HepG2 (cell line): Measurements from ENCODE around the gene KCNMA1. TPM values are rescaled to one million over a fixed set of nuclear protein-coding genes. Genes with fewer than 3 reads are reported as not detected.

Source experiments
- ATAC-seq: fragments of 200-7000 bp; cut with Tn5 transposase; 3 replicates; pipeline ENCODE4 v1.9.1; 2020; ENCODE audit warnings: mild to moderate bottlenecking, moderate library complexity
- BruUV-seq: library from RNA; stranded (reverse); fragments of 400-500 nt; replicated peaks from 2 replicates; lab custom pipeline; 2021; lab: Mats Ljungman, UMichigan
- CTCF ChIA-PET: fragments of 300-600 bp; formaldehyde crosslinking; extraction: SDS; loops from one replicate; lab custom pipeline; 2021; ENCODE audit warnings: low total read pairs, inconsistent platforms, low intra/inter-chr PET ratio; lab: Yijun Ruan, JAX
- POLR2A ChIA-PET: fragments of 350-600 bp; sonication (Branson Sonifier 250); formaldehyde crosslinking; loops from one replicate; lab custom pipeline; 2020; ENCODE audit warnings: antibody characterized with exemption, inconsistent platforms; lab: Yijun Ruan, JAX
- DNase-seq: peaks from one replicate; pipeline ENCODE4 v3.0.0-alpha.2; 2015; ENCODE audit warnings: low spot score
- FAIRE-seq: peaks from 3 replicates; lab custom pipeline; 2011; peaks lifted over from hg19 to GRCh38; lab: Jason Lieb, UNC
- H2AFZ ChIP-seq: one replicate; pipeline ENCODE4 v1.6.1; 2011; ENCODE audit warnings: low read length, inconsistent platforms
- H3K27ac ChIP-seq: fragments of 300-600 bp; 3 replicates; pipeline ENCODE4 v1.8.0; 2011; ENCODE audit warnings: mixed run types, mild to moderate bottlenecking, mixed read lengths, low read length, inconsistent platforms; ENCODE audit not compliant: insufficient read depth; ENCODE audit errors: extremely low read length
- H3K27me3 ChIP-seq, 2 experiments: fragments of 200-600 bp in 1 of 2; 2 replicates in 1 of 2; 3 replicates in 1 of 2; pipeline versions ENCODE4 v1.6.0 to v1.8.0; 2011; ENCODE audit warnings: low read length in 2 of 2, mild to moderate bottlenecking in 2 of 2, moderate library complexity in 2 of 2, inconsistent platforms in 1 of 2; ENCODE audit not compliant: insufficient read depth in 2 of 2, control insufficient read depth in 1 of 2
- H3K36me3 ChIP-seq, 2 experiments: fragments of 200-600 bp in 1 of 2; replicated peaks in 1 of 2; 2 replicates in 1 of 2; 3 replicates in 1 of 2; pipeline versions ENCODE4 v1.5.1 to v1.8.0; 2011; ENCODE audit warnings: low read length in 2 of 2, inconsistent platforms in 1 of 2; ENCODE audit not compliant: insufficient read depth in 2 of 2, control insufficient read depth in 1 of 2
- H3K4me1 ChIP-seq: 2 replicates; pipeline ENCODE4 v1.5.1; 2012; ENCODE audit warnings: low read length, inconsistent platforms; ENCODE audit not compliant: insufficient read depth
- H3K4me2 ChIP-seq: 2 replicates; pipeline ENCODE4 v1.6.0; 2011; ENCODE audit warnings: low read depth, low read length, inconsistent platforms
- H3K4me3 ChIP-seq, 3 experiments: fragments of 200-600 bp in 1 of 3; sonication (generic), shearing (Covaris generic) in 1 of 3; replicated peaks in 1 of 3; 2 replicates each; pipeline ENCODE4 v1.5.1; 2011 to 2016; ENCODE audit warnings: low read length in 3 of 3, inconsistent platforms in 2 of 3, low read depth in 2 of 3, mild to moderate bottlenecking in 2 of 3, control low read depth in 1 of 3, mixed read lengths in 1 of 3; ENCODE audit not compliant: insufficient read depth in 1 of 3
- H3K79me2 ChIP-seq: one replicate; pipeline ENCODE4 v1.6.1; 2011; ENCODE audit warnings: low read length, inconsistent platforms; ENCODE audit not compliant: insufficient read depth
- H3K9ac ChIP-seq: 2 replicates; pipeline ENCODE4 v1.6.0; 2011; ENCODE audit warnings: mild to moderate bottlenecking, low read depth, low read length, inconsistent platforms; ENCODE audit not compliant: insufficient read depth
- H3K9me3 ChIP-seq: 2 replicates; pipeline ENCODE4 v1.5.1; 2012; ENCODE audit warnings: mild to moderate bottlenecking, low read length
- H4K20me1 ChIP-seq: 2 replicates; pipeline ENCODE4 v1.6.0; 2011; ENCODE audit warnings: inconsistent platforms, mild to moderate bottlenecking, low read length, moderate library complexity; ENCODE audit not compliant: insufficient read depth
- AGO2 ChIP-seq: fragments of 200-400 bp; formaldehyde crosslinking; optimal IDR thresholded peaks from 2 replicates; pipeline ENCODE3; 2017; ENCODE audit warnings: mild to moderate bottlenecking, low read depth, low read length, moderate library complexity
- GABPB1 ChIP-seq: IDR thresholded peaks from 2 replicates; pipeline ENCODE4 v1.6.1; 2016; ENCODE audit warnings: mild to moderate bottlenecking, missing genetic modification reagents, moderate library complexity, missing compliant biosample characterization
- HHEX ChIP-seq: IDR thresholded peaks from 2 replicates; pipeline ENCODE4 v1.6.1; 2016; ENCODE audit warnings: control low read depth
- HNF4A ChIP-seq: sonication (generic); formaldehyde crosslinking; IDR thresholded peaks from 2 replicates; pipeline ENCODE4 v1.4.0; 2020; ENCODE audit warnings: missing genetic modification reagents
- LCORL ChIP-seq, 2 experiments: fragments of 450-650 bp in 1 of 2; sonication (generic) in 1 of 2; formaldehyde crosslinking in 1 of 2; IDR thresholded peaks; 2 replicates each; pipeline versions ENCODE4 v1.5.0 to v1.6.1; 2017 to 2020; ENCODE audit warnings: antibody characterized with exemption in 1 of 2, missing genetic modification reagents in 1 of 2
- MATR3 ChIP-seq: sonication (generic); formaldehyde crosslinking; IDR thresholded peaks from 2 replicates; pipeline ENCODE4 v1.4.0; 2020; ENCODE audit warnings: missing genetic modification reagents
- MBD4 ChIP-seq: IDR thresholded peaks from 2 replicates; pipeline ENCODE4 v1.6.1; 2012; ENCODE audit warnings: low read length, inconsistent platforms, borderline replicate concordance
- PHB2 ChIP-seq: fragments of 450-650 bp; IDR thresholded peaks from 2 replicates; pipeline ENCODE4 v1.6.1; 2018; ENCODE audit not compliant: partially characterized antibody
- RAD51 ChIP-seq: fragments of 450-650 bp; IDR thresholded peaks from 2 replicates; pipeline ENCODE4 v1.6.1; 2016; ENCODE audit warnings: borderline replicate concordance
- RFXANK ChIP-seq: IDR thresholded peaks from 2 replicates; pipeline ENCODE4 v1.6.1; 2016
- SNAI1 ChIP-seq: sonication (generic); formaldehyde crosslinking; IDR thresholded peaks from 2 replicates; pipeline ENCODE4 v1.5.0; 2020; ENCODE audit warnings: mild to moderate bottlenecking, missing genetic modification reagents, borderline replicate concordance
- SP4 ChIP-seq: sonication (generic); formaldehyde crosslinking; IDR thresholded peaks from 2 replicates; pipeline ENCODE4 v1.8.1; 2023; ENCODE audit warnings: mild to moderate bottlenecking, missing genetic modification reagents
- ZNF460 ChIP-seq: sonication (generic); formaldehyde crosslinking; IDR thresholded peaks from 2 replicates; pipeline ENCODE4 v1.5.1; 2020; ENCODE audit warnings: missing genetic modification reagents, mild to moderate bottlenecking, borderline replicate concordance
- ZNF558 ChIP-seq: sonication (generic); formaldehyde crosslinking; IDR thresholded peaks from 2 replicates; pipeline ENCODE4 v1.9.0; 2022; ENCODE audit warnings: mild to moderate bottlenecking, missing genetic modification reagents, borderline replicate concordance
- ZNF83 ChIP-seq: sonication (generic); formaldehyde crosslinking; IDR thresholded peaks from 2 replicates; pipeline ENCODE4 v1.4.0; 2020; ENCODE audit warnings: missing genetic modification reagents, mild to moderate bottlenecking, borderline replicate concordance
- ZNF850 ChIP-seq: sonication (generic); formaldehyde crosslinking; conservative IDR thresholded peaks from 2 replicates; pipeline ENCODE4 v1.9.0; 2021; ENCODE audit warnings: mild to moderate bottlenecking, missing genetic modification reagents
- WGBS: methylation state at CpG from one replicate; pipeline ENCODE4 v1.1.6; 2017; ENCODE audit warnings: low lambda C conversion rate; 5-methylcytosine and 5-hydroxymethylcytosine counted together
- in situ Hi-C: cut with HindIII; loops from 2 replicates; pipeline ENCODE4 v1.10.0; 2017; ENCODE audit warnings: low pct_unique_long_range_greater_than_20kb; ENCODE audit not compliant: extremely low pct_ligation_motif_present
- intact Hi-C: fragments of 100-400 bp; cut with micrococcal nuclease; formaldehyde crosslinking; loops from one replicate; pipeline ENCODE4 v1.10.0; 2022; ENCODE audit not compliant: unreplicated experiment
- polyA plus RNA-seq, 8 experiments: library from polyadenylated mRNA; depleted of rRNA in 3 of 8; stranded (reverse) in 7 of 8; unstranded in 1 of 8; fragments of >200 nt; fragmentation: Illumina TruSeq in 4 of 8; extraction: Trizol in 4 of 8; gene quantifications; 2 replicates each; pipeline versions ENCODE4 v1.2.1 to v1.2.3, GENCODE V29; 2011 to 2016; ENCODE audit warnings: low read depth in 4 of 8, missing spikeins in 1 of 8, mixed read lengths in 1 of 8; ENCODE audit not compliant: insufficient read depth in 1 of 8
- total RNA-seq, 5 experiments: library from RNA; depleted of rRNA; stranded (reverse); fragments of >200 nt; fragmentation: Illumina TruSeq; extraction: Trizol; gene quantifications; 2 replicates each; pipeline ENCODE4 v1.2.3, GENCODE V29; 2016; ENCODE audit warnings: low read depth in 1 of 5
- TF ChIP-seq, protein P1 (sequence below): sonication (generic); formaldehyde crosslinking; IDR thresholded peaks from 2 replicates; pipeline ENCODE4 v1.4.0; 2020; ENCODE audit warnings: missing genetic modification reagents
- TF ChIP-seq, protein P2 (sequence below): sonication (generic); formaldehyde crosslinking; IDR thresholded peaks from 2 replicates; pipeline ENCODE4 v1.4.0; 2020; ENCODE audit warnings: missing genetic modification reagents
- TF ChIP-seq, protein P3 (sequence below): sonication (generic); formaldehyde crosslinking; IDR thresholded peaks from 2 replicates; pipeline ENCODE4 v1.5.1; 2020; ENCODE audit warnings: missing genetic modification reagents, mild to moderate bottlenecking, borderline replicate concordance

The KCNMA1 gene
- total and polyA plus RNA-seq, 2 of the 13 experiments (the other 11 are each of a cell fraction or from before 2014, with no cell fraction given): 0.02 TPM; not detected in 1

DNA sequence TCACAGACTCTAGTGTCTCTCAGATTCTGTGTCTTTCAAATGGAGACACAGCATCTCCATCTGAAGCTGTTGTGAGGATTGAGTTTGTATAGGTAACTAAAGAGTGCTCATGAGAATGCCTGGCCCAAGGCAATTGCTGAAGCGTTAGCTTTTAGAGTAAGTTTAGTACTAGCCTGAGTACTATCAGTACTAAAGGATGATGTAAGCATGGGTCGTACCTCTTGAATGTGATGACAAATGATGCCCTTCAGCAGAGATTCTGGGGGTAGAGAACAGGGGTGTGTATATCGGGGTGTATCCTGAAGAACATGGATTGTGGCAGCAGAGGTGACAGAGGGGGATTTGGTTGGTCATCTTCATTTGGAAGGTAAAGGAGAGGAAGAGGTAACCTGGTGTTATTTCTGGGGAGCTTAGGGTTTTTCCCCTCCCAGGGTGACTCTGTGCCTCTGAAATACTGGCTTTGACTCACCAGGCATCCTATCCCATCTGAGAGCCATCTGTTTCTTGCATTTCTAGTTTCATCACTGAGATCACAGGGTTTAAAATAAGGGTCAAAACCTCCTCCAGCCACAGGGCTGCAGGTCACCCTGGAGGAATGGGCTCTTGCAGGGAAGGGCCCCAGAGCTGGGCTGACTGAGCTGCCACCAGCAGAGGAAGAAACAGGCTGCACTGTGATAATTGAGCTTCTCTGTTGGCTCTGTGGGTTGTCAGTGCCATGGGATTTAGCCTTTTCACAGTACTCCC, 756.0 kb downstream of the KCNMA1 start:
- Histone ChIP-seq H3K79me2 (no peaks in the 10 kb centered on the region), H3K36me3 (no peaks in the 10 kb centered on the region), H3K4me2 (no peak overlapping the region), H3K27me3 (peaks cover 2 to 11% of the 10 kb centered on the region in 2 experiments; a peak in 4 of 5 replicates), H4K20me1 (no peaks in the 10 kb centered on the region), H3K4me3 (no peak overlapping the region), H3K4me1 (no peaks in the 10 kb centered on the region), H3K9ac (no peak overlapping the region), H2AFZ (no peak overlapping the region), H3K9me3 (no peaks in the 10 kb centered on the region), H3K27ac (no peak overlapping the region)
- no peak for FAIRE-seq
- BruUV-seq: no TSS peak
- DNase-seq: no peak
- ChIA-PET POLR2A (no interaction called here), CTCF (no interaction called here)
- in situ Hi-C loops (no loop called here), intact Hi-C loops (no loop called here)
- ATAC-seq: no peak
- 0% methylated on average over 3 of the region's 3 CpGs for WGBS
- no peak for TF ChIP-seq SP4 (CRISPR knock-in tag)
- TF ChIP-seq AGO2: no peak
- no peak for TF ChIP-seq SNAI1
- TF ChIP-seq, protein P1, sequence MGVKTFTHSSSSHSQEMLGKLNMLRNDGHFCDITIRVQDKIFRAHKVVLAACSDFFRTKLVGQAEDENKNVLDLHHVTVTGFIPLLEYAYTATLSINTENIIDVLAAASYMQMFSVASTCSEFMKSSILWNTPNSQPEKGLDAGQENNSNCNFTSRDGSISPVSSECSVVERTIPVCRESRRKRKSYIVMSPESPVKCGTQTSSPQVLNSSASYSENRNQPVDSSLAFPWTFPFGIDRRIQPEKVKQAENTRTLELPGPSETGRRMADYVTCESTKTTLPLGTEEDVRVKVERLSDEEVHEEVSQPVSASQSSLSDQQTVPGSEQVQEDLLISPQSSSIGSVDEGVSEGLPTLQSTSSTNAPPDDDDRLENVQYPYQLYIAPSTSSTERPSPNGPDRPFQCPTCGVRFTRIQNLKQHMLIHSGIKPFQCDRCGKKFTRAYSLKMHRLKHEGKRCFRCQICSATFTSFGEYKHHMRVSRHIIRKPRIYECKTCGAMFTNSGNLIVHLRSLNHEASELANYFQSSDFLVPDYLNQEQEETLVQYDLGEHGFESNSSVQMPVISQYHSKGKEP (CRISPR knock-in tag): no peak
- no peak for TF ChIP-seq PHB2
- no peak for TF ChIP-seq ZNF460 (CRISPR knock-in tag)
- TF ChIP-seq ZNF558: no peak
- TF ChIP-seq GABPB1 (CRISPR knock-in tag): no peak
- TF ChIP-seq ZNF850 (CRISPR knock-in tag): no peak
- TF ChIP-seq, protein P2, sequence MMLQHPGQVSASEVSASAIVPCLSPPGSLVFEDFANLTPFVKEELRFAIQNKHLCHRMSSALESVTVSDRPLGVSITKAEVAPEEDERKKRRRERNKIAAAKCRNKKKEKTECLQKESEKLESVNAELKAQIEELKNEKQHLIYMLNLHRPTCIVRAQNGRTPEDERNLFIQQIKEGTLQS (CRISPR knock-in tag): no peak
- TF ChIP-seq HNF4A (CRISPR knock-in tag): no peak
- no peak for TF ChIP-seq MBD4
- TF ChIP-seq MATR3: no peak
- TF ChIP-seq RFXANK (CRISPR knock-in tag): no peak
- no peak for TF ChIP-seq RAD51
- TF ChIP-seq LCORL (IDR thresholded peaks at IDR 0.05): no peak
- TF ChIP-seq LCORL (CRISPR knock-in tag; IDR thresholded peaks at IDR 0.05): no peak
- no peak for TF ChIP-seq ZNF83 (CRISPR knock-in tag)
- TF ChIP-seq HHEX (CRISPR knock-in tag): no peak
- TF ChIP-seq, protein P3, sequence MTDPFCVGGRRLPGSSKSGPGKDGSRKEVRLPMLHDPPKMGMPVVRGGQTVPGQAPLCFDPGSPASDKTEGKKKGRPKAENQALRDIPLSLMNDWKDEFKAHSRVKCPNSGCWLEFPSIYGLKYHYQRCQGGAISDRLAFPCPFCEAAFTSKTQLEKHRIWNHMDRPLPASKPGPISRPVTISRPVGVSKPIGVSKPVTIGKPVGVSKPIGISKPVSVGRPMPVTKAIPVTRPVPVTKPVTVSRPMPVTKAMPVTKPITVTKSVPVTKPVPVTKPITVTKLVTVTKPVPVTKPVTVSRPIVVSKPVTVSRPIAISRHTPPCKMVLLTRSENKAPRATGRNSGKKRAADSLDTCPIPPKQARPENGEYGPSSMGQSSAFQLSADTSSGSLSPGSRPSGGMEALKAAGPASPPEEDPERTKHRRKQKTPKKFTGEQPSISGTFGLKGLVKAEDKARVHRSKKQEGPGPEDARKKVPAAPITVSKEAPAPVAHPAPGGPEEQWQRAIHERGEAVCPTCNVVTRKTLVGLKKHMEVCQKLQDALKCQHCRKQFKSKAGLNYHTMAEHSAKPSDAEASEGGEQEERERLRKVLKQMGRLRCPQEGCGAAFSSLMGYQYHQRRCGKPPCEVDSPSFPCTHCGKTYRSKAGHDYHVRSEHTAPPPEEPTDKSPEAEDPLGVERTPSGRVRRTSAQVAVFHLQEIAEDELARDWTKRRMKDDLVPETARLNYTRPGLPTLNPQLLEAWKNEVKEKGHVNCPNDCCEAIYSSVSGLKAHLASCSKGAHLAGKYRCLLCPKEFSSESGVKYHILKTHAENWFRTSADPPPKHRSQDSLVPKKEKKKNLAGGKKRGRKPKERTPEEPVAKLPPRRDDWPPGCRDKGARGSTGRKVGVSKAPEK (CRISPR knock-in tag): no peak
